Parathyroid adenoma (tissue), 2 donors: ENCODE measurements around the gene CADPS.

Experiments
- H2AFZ ChIP-seq: fragments of 300-600 bp; sonication (generic); one replicate; pipeline ENCODE4 v1.7.0; 2017; ENCODE audit warnings: antibody characterized with exemption, mild to moderate bottlenecking
- H3K27ac ChIP-seq: fragments of 300-600 bp; sonication (generic); one replicate; pipeline ENCODE4 v1.7.0; 2017
- H3K27me3 ChIP-seq: fragments of 300-600 bp; sonication (generic); one replicate; pipeline ENCODE4 v1.7.0; 2017; ENCODE audit warnings: low read length; ENCODE audit not compliant: control insufficient read depth, insufficient read depth
- H3K36me3 ChIP-seq: fragments of 300-600 bp; sonication (generic); one replicate; pipeline ENCODE4 v1.7.0; 2017; ENCODE audit warnings: low read length; ENCODE audit not compliant: control insufficient read depth, insufficient read depth
- H3K4me1 ChIP-seq: fragments of 300-600 bp; sonication (generic); one replicate; pipeline ENCODE4 v1.7.0; 2017; ENCODE audit warnings: control low read depth
- H3K4me2 ChIP-seq: fragments of 300-600 bp; sonication (generic); one replicate; pipeline ENCODE4 v1.7.0; 2017; ENCODE audit warnings: low read length
- H3K4me3 ChIP-seq: fragments of 300-600 bp; sonication (generic); one replicate; pipeline ENCODE4 v1.7.0; 2017; ENCODE audit warnings: low read depth, low read length
- H3K79me2 ChIP-seq: fragments of 300-600 bp; sonication (generic); one replicate; pipeline ENCODE4 v1.7.0; 2017; ENCODE audit warnings: control low read depth
- H3K9ac ChIP-seq: fragments of 300-600 bp; sonication (generic); one replicate; pipeline ENCODE4 v1.7.0; 2017; ENCODE audit warnings: mild to moderate bottlenecking
- H3K9me3 ChIP-seq: fragments of 300-600 bp; sonication (generic); one replicate; pipeline ENCODE4 v1.7.0; 2017; ENCODE audit warnings: low read length; ENCODE audit not compliant: control insufficient read depth
- CTCF ChIP-seq: fragments of 300-600 bp; sonication (generic); IDR thresholded peaks from one replicate; pipeline ENCODE4 v1.7.0; 2017; ENCODE audit warnings: antibody characterized with exemption, mild to moderate bottlenecking
- donor health status: primary hyperparathyroidism.

Gene CADPS

DNA sequence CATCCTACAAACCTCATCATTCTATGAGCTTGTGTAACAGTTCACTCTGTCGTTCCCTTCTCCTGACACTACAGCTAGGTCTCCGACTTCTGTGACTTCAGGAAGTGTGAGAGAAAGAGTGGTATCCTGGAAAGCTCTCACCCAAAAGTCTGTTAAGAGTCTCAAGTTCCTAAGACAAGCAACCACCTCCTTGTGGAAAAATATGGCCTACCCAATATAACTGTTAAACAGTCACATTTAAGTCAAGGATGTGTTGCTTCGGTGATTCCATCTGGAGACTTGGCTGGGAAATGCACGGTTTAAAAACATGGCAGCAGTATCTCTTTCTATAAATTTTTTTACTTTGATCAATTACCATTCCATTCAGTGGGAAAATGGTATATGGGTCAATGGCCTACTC lies 515.7 kb downstream of the CADPS start:
- Histone ChIP-seq H3K27ac (no peak overlapping the region), H3K4me1 (no peaks in the 10 kb centered on the region), H3K4me3 (no peak overlapping the region), H2AFZ (no peak overlapping the region), H3K27me3 (no peaks in the 10 kb centered on the region), H3K79me2 (no peaks in the 10 kb centered on the region), H3K36me3 (no peaks in the 10 kb centered on the region), H3K9me3 (no peaks in the 10 kb centered on the region), H3K4me2 (no peak overlapping the region), H3K9ac (no peak overlapping the region)
- TF ChIP-seq CTCF, result no peak

DNA sequence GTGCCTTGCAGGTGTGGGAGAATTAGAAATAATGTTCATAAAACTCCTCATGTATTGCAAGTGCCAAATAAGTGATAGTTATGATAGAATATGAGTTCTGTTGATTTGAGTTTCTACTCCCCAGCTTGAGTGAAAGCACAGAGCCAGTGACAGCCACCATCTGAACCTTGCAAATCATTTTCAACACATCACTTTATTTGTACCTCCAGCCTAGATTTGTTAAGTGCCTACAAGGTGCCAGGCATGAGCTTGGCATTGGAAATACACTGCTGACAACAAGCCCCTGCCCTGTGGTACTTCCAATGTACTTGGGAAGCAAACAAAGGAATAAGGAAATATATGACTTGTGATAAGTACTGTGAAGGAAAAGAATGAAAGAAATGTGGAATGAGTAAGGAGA lies 518.9 kb downstream of the CADPS start:
- TF ChIP-seq CTCF, result no peak
- H2AFZ ChIP-seq, result no peak overlapping the region
- no peaks in the 10 kb centered on the region for H3K36me3 ChIP-seq
- H3K4me3 ChIP-seq, result no peak overlapping the region
- H3K79me2 ChIP-seq, result no peaks in the 10 kb centered on the region
- H3K27me3 ChIP-seq, result no peaks in the 10 kb centered on the region
- H3K4me2 ChIP-seq, result no peak overlapping the region
- H3K4me1 ChIP-seq, result no peaks in the 10 kb centered on the region
- no peaks in the 10 kb centered on the region for H3K9me3 ChIP-seq
- no peak overlapping the region for H3K9ac ChIP-seq
- H3K27ac ChIP-seq, result no peak overlapping the region

- no peak overlapping the region for H3K27ac ChIP-seq
- H3K4me3 ChIP-seq, result no peak overlapping the region
- no peak overlapping the region for H2AFZ ChIP-seq
- no peak overlapping the region for H3K9ac ChIP-seq
- no peak overlapping the region for H3K4me2 ChIP-seq
- H3K36me3 ChIP-seq, result no peaks in the 10 kb centered on the region
- no peaks in the 10 kb centered on the region for H3K4me1 ChIP-seq
- no peak for TF ChIP-seq CTCF
- no peaks in the 10 kb centered on the region for H3K9me3 ChIP-seq
- H3K27me3 ChIP-seq, result no peaks in the 10 kb centered on the region
- H3K79me2 ChIP-seq, result no peaks in the 10 kb centered on the region
Observed at GRCh38 chr3:62355703-62356102, 519.5 kb downstream of the CADPS start.
